IPS-18c (cell line): ENCODE measurements around the gene AFG1L.
"Not testable (repeated sequence)": the region's sequence is repeated elsewhere in the genome, so short reads cannot be mapped to it uniquely, and the experiment has no call there.

Source experiments
- H3K4me3 ChIP-seq: 2 replicates; pipeline ENCODE4 v1.7.0; 2013; ENCODE audit warnings: low read depth, mild to moderate bottlenecking, low read length, moderate library complexity; ENCODE audit not compliant: insufficient read depth
- H3K9me3 ChIP-seq: one replicate; pipeline ENCODE4 v1.6.1; 2013; ENCODE audit warnings: mild to moderate bottlenecking, low read length, moderate library complexity; ENCODE audit not compliant: control insufficient read depth, insufficient read depth

Gene AFG1L

GRCh38 chr6:108330221-108330785, 35.4 kb downstream of the AFG1L start:
- H3K4me3 ChIP-seq, H3K9me3 ChIP-seq: not testable (repeated sequence)

- Histone ChIP-seq H3K4me3 (no peak overlapping the region), H3K9me3 (no peaks in the 10 kb centered on the region)
These were observed 36.0 kb downstream of the AFG1L start for GRCh38 chr6:108330806-108331205.

- Histone ChIP-seq H3K9me3 (no peaks in the 10 kb centered on the region), H3K4me3 (no peak overlapping the region)
These were observed 37.1 kb downstream of the AFG1L start for GRCh38 chr6:108331982-108332381.

- no peak overlapping the region for H3K4me3 ChIP-seq
- no peaks in the 10 kb centered on the region for H3K9me3 ChIP-seq
These were observed 42.1 kb downstream of the AFG1L start for GRCh38 chr6:108336971-108337370.

- no peaks in the 10 kb centered on the region for H3K9me3 ChIP-seq
- H3K4me3 ChIP-seq, result no peak overlapping the region
These were observed 42.9 kb downstream of the AFG1L start for GRCh38 chr6:108337721-108338120.

GRCh38 chr6:108341372-108341771, 46.5 kb downstream of the AFG1L start:
- no peak overlapping the region for H3K4me3 ChIP-seq
- no peaks in the 10 kb centered on the region for H3K9me3 ChIP-seq

GRCh38 chr6:108343894-108344293, 49.0 kb downstream of the AFG1L start:
- Histone ChIP-seq H3K9me3 (no peaks in the 10 kb centered on the region), H3K4me3 (no peak overlapping the region)

- Histone ChIP-seq H3K9me3 (no peaks in the 10 kb centered on the region), H3K4me3 (no peak overlapping the region)
These were observed 53.9 kb downstream of the AFG1L start for GRCh38 chr6:108348655-108349349.

GRCh38 chr6:108350528-108350927, 55.7 kb downstream of the AFG1L start:
- no peaks in the 10 kb centered on the region for H3K9me3 ChIP-seq
- no peak overlapping the region for H3K4me3 ChIP-seq

- Histone ChIP-seq H3K9me3 (no peaks in the 10 kb centered on the region), H3K4me3 (no peak overlapping the region)
These were observed 59.0 kb downstream of the AFG1L start for GRCh38 chr6:108353853-108354252.

GRCh38 chr6:108355120-108355519, 60.3 kb downstream of the AFG1L start:
- Histone ChIP-seq H3K9me3 (no peaks in the 10 kb centered on the region), H3K4me3 (no peak overlapping the region)

- Histone ChIP-seq H3K4me3 (no peak overlapping the region), H3K9me3 (no peaks in the 10 kb centered on the region)
These were observed 61.0 kb downstream of the AFG1L start for GRCh38 chr6:108355890-108356289.

- Histone ChIP-seq H3K4me3 (no peak overlapping the region), H3K9me3 (no peaks in the 10 kb centered on the region)
These were observed 65.3 kb downstream of the AFG1L start for GRCh38 chr6:108359901-108360882.

- Histone ChIP-seq H3K4me3 (no peak overlapping the region), H3K9me3 (no peaks in the 10 kb centered on the region)
These were observed 66.1 kb downstream of the AFG1L start for GRCh38 chr6:108360919-108361311.

- no peak overlapping the region for H3K4me3 ChIP-seq
- no peaks in the 10 kb centered on the region for H3K9me3 ChIP-seq
These were observed 66.6 kb downstream of the AFG1L start for GRCh38 chr6:108361312-108361932.

GRCh38 chr6:108362455-108362854, 67.6 kb downstream of the AFG1L start:
- H3K9me3 ChIP-seq, result no peaks in the 10 kb centered on the region
- no peak overlapping the region for H3K4me3 ChIP-seq

- no peak overlapping the region for H3K4me3 ChIP-seq
- no peaks in the 10 kb centered on the region for H3K9me3 ChIP-seq
These were observed 68.3 kb downstream of the AFG1L start for GRCh38 chr6:108363113-108363512.
